B cell (primary cell): ENCODE results near the gene KPNA1. TPM values are rescaled to one million over a fixed set of nuclear protein-coding genes. Genes with fewer than 3 reads are reported as not detected.

Experiments used
- ATAC-seq: fragments of 200-7000 bp; cut with Tn5 transposase; one replicate; pipeline ENCODE4 v1.10.0; 2021; ENCODE audit warnings: low read depth, mild to moderate bottlenecking, moderate number of reproducible peaks, moderate library complexity
- CTCF ChIA-PET: fragments of 350-600 bp; sonication (Branson Sonifier 250); formaldehyde crosslinking; loops from one replicate; lab custom pipeline; 2021; ENCODE audit warnings: antibody characterized with exemption, inconsistent platforms; lab: Charles Lee
- POLR2A ChIA-PET: fragments of 350-600 bp; sonication (Branson Sonifier 250); formaldehyde crosslinking; loops from one replicate; lab custom pipeline; 2021; ENCODE audit warnings: antibody characterized with exemption; lab: Charles Lee
- DNase-seq: peaks from one replicate; pipeline ENCODE4 v3.0.0; 2013
- H2AFZ ChIP-seq: 2 replicates; pipeline ENCODE4 v1.6.1; 2012; ENCODE audit warnings: mild to moderate bottlenecking, low read depth, low read length; ENCODE audit not compliant: insufficient read depth, poor library complexity, severe bottlenecking
- H3K27ac ChIP-seq, 2 donors: 1 replicate in 1 of 2; 2 replicates in 1 of 2; pipeline ENCODE4 v1.5.1; 2012 to 2013; ENCODE audit warnings: low read length in 2 of 2, mild to moderate bottlenecking in 2 of 2, moderate library complexity in 1 of 2
- H3K27me3 ChIP-seq, 4 experiments: fragments of 200-600 bp in 1 of 4; sonication (generic) in 1 of 4; replicated peaks in 1 of 4; 1 replicate in 2 of 4; 2 replicates in 2 of 4; pipeline versions ENCODE4 v1.6.1 to v1.7.0; 2013 to 2016; ENCODE audit warnings: low read length in 3 of 4, mild to moderate bottlenecking in 2 of 4, mixed read lengths in 1 of 4, moderate library complexity in 1 of 4; ENCODE audit not compliant: insufficient read depth in 4 of 4, control insufficient read depth in 3 of 4; ENCODE audit errors: control extremely low read depth in 1 of 4
- H3K36me3 ChIP-seq, 2 experiments: replicated peaks in 1 of 2; 1 replicate in 1 of 2; 2 replicates in 1 of 2; pipeline versions ENCODE4 v1.6.1 to v1.7.1; 2013; ENCODE audit warnings: low read length in 1 of 2; ENCODE audit not compliant: insufficient read depth in 2 of 2, control insufficient read depth in 1 of 2; ENCODE audit errors: control extremely low read depth in 1 of 2, extremely low read depth in 1 of 2
- H3K4me1 ChIP-seq, 2 donors: fragments of 200-600 bp in 1 of 2; sonication (generic) in 1 of 2; 1 replicate in 1 of 2; 2 replicates in 1 of 2; pipeline versions ENCODE4 v1.5.1 to v1.6.1; 2013 to 2017; ENCODE audit warnings: low read length in 2 of 2; ENCODE audit not compliant: control insufficient read depth in 2 of 2, insufficient read depth in 2 of 2
- H3K4me2 ChIP-seq: replicated peaks from 2 replicates; pipeline ENCODE3; 2012; ENCODE audit warnings: mild to moderate bottlenecking, low read depth, low read length; ENCODE audit not compliant: poor library complexity, severe bottlenecking
- H3K4me3 ChIP-seq, 5 experiments: fragments of 200-600 bp in 1 of 5; sonication (generic) in 1 of 5; 1 replicate in 3 of 5; 2 replicates in 2 of 5; pipeline versions ENCODE4 v1.5.1 to v1.7.0; 2011 to 2016; ENCODE audit warnings: low read length in 4 of 5, mild to moderate bottlenecking in 4 of 5, low read depth in 2 of 5, control low read depth in 1 of 5, moderate library complexity in 1 of 5; ENCODE audit not compliant: insufficient read depth in 1 of 5; ENCODE audit errors: control extremely low read depth in 1 of 5, extremely low read depth in 1 of 5
- H3K79me2 ChIP-seq: fragments of 200-600 bp; sonication (generic); one replicate; pipeline ENCODE4 v1.6.0; 2016; ENCODE audit warnings: low read length; ENCODE audit not compliant: control insufficient read depth, insufficient read depth
- H3K9ac ChIP-seq: fragments of 200-600 bp; sonication (generic); 2 replicates; pipeline ENCODE4 v1.6.1; 2017; ENCODE audit warnings: mild to moderate bottlenecking, low read length, moderate library complexity
- H3K9me3 ChIP-seq, 3 donors: one replicate each; pipeline versions ENCODE4 v1.6.1 to v1.7.1; 2013; ENCODE audit warnings: low read length in 2 of 3; ENCODE audit not compliant: control insufficient read depth in 2 of 3, insufficient read depth in 1 of 3; ENCODE audit errors: control extremely low read depth in 1 of 3
- H4K20me1 ChIP-seq: 2 replicates; pipeline ENCODE4 v1.6.0; 2012; ENCODE audit warnings: mild to moderate bottlenecking, low read length; ENCODE audit not compliant: insufficient read depth, control insufficient read depth, poor library complexity, severe bottlenecking
- H3K27ac Mint-ChIP-seq: one replicate; pipeline ENCODE4 v1.8.0; 2021; ENCODE audit warnings: mixed read lengths
- H3K27me3 Mint-ChIP-seq: one replicate; pipeline ENCODE4 v1.8.0; 2021; ENCODE audit warnings: mixed read lengths
- H3K4me1 Mint-ChIP-seq: one replicate; pipeline ENCODE4 v1.8.0; 2021; ENCODE audit warnings: mixed read lengths
- H3K4me3 Mint-ChIP-seq: one replicate; pipeline ENCODE4 v1.8.0; 2021; ENCODE audit warnings: mixed read lengths
- H3K9me3 Mint-ChIP-seq: one replicate; pipeline ENCODE4 v1.8.0; 2022; ENCODE audit warnings: mixed read lengths; ENCODE audit not compliant: insufficient read depth
- CTCF ChIP-seq: fragments of 200-600 bp; IDR thresholded peaks from one replicate; pipeline ENCODE4 v1.8.0; 2022; ENCODE audit warnings: antibody characterized with exemption, mild to moderate bottlenecking
- EZH2 ChIP-seq: IDR thresholded peaks from 2 replicates; pipeline ENCODE4 v1.6.1; 2012; ENCODE audit warnings: borderline replicate concordance, low read depth, mild to moderate bottlenecking, moderate library complexity, low read length; ENCODE audit not compliant: insufficient read depth, poor library complexity, severe bottlenecking
- WGBS: methylation state at CpG from one replicate; pipeline ENCODE4 v1.1.5; 2013; ENCODE audit warnings: missing lambda C conversion rate; ENCODE audit not compliant: insufficient coverage; 5-methylcytosine and 5-hydroxymethylcytosine counted together
- intact Hi-C: fragments of 100-400 bp; cut with micrococcal nuclease; formaldehyde crosslinking; loops from one replicate; pipeline ENCODE4 v1.10.0; 2022
- polyA plus RNA-seq: library from polyadenylated mRNA; depleted of rRNA; stranded (reverse); fragments of >200 nt; gene quantifications from 2 replicates; pipeline ENCODE4 v1.2.3, GENCODE V29; 2012
- small RNA-seq: library from RNA; depleted of rRNA; stranded (forward); fragments of <200 nt; gene quantifications from one replicate; pipeline ENCODE3, GENCODE V24; 2012; ENCODE audit warnings: low replicate concordance, low read depth; ENCODE audit not compliant: insufficient read length
- total RNA-seq, 2 donors: library from RNA; stranded (reverse); fragments of 120-200 nt in 1 of 2; gene quantifications; 1 replicate in 1 of 2; 2 replicates in 1 of 2; pipeline versions ENCODE4 v1.2.3 to v1.2.4, GENCODE V29; 2013 to 2022

The KPNA1 gene
- total and polyA plus RNA-seq, 2 donors (not counting 1 experiment from before 2014, with no cell fraction given): 14.9 to 79.4 TPM

GRCh38 chr3:122374034-122374433 lies 140.7 kb downstream of the KPNA1 start:
- Histone ChIP-seq H3K27ac (no peak overlapping the region), H2AFZ (no peak overlapping the region), H3K79me2 (peaks cover 35% of the 10 kb centered on the region), H3K36me3 (peaks cover 3 to 12% of the 10 kb centered on the region in 2 experiments), H3K27me3 (no peaks in the 10 kb centered on the region), H3K4me1 (no peaks in the 10 kb centered on the region), H3K4me2 (no peak overlapping the region), H3K4me3 (no peak overlapping the region), H3K9ac (no peak overlapping the region), H4K20me1 (no peaks in the 10 kb centered on the region), H3K9me3 (no peaks in the 10 kb centered on the region)
- intact Hi-C loops: no loop called here
- ATAC-seq (no peak), DNase-seq (no peak)
- TF ChIP-seq EZH2 (no peak), CTCF (no peak)
- H3K27me3 Mint-ChIP-seq: no peaks in the 10 kb centered on the region
- H3K27ac Mint-ChIP-seq: no peak overlapping the region
- WGBS: no CpG with 5 or more reads among the region's 1 CpG
- H3K9me3 Mint-ChIP-seq: no peaks in the 10 kb centered on the region
- no peaks in the 10 kb centered on the region for H3K4me1 Mint-ChIP-seq
- ChIA-PET POLR2A (no interaction called here), CTCF (no interaction called here)
- H3K4me3 Mint-ChIP-seq: no peak overlapping the region

Small RNA genes within 50 kb of the gene (small RNA-seq; reads per million reads assigned to genes)
- gene AC083798.1: not detected
- gene AC096861.1: not detected

Other genes with a start within 250 kb of the KPNA1 start
- not detected in 2 replicates for gene CSTA, start 189.7 kb downstream of the KPNA1 start, total RNA-seq
- gene CSTA, start 189.7 kb downstream of the KPNA1 start, polyA plus RNA-seq: 1.0 and 1.3 TPM in 2 replicates
- gene MIX23, start 131.7 kb downstream of the KPNA1 start, total RNA-seq: 33.1 and 36.2 TPM in 2 replicates
- 9.2 and 17.4 TPM in 2 replicates for gene MIX23, start 131.7 kb downstream of the KPNA1 start, polyA plus RNA-seq
- gene FAM162A, start 130.8 kb downstream of the KPNA1 start, total RNA-seq: 13.9 and 17.5 TPM in 2 replicates
- gene FAM162A, start 130.8 kb downstream of the KPNA1 start, polyA plus RNA-seq: 10.9 and 12.9 TPM in 2 replicates
- gene WDR5B, start 98.9 kb downstream of the KPNA1 start, total RNA-seq: 11.6 and 12.3 TPM in 2 replicates
- 3.5 and 4.6 TPM in 2 replicates for gene WDR5B, start 98.9 kb downstream of the KPNA1 start, polyA plus RNA-seq
- 29.8 and 31.2 TPM in 2 replicates for gene PARP9, start 49.4 kb upstream of the KPNA1 start, total RNA-seq
- 19.6 and 19.7 TPM in 2 replicates for gene PARP9, start 49.4 kb upstream of the KPNA1 start, polyA plus RNA-seq
- gene DTX3L, start 49.4 kb upstream of the KPNA1 start, total RNA-seq: 41.1 and 44.0 TPM in 2 replicates
- 7.3 and 8.1 TPM in 2 replicates for gene DTX3L, start 49.4 kb upstream of the KPNA1 start, polyA plus RNA-seq
- gene PARP15, start 62.7 kb upstream of the KPNA1 start, total RNA-seq: 172 and 182 TPM in 2 replicates
- 307 and 489 TPM in 2 replicates for gene PARP15, start 62.7 kb upstream of the KPNA1 start, polyA plus RNA-seq
- gene PARP14, start 165.9 kb upstream of the KPNA1 start, total RNA-seq: 188 and 195 TPM in 2 replicates
- 113 and 125 TPM in 2 replicates for gene PARP14, start 165.9 kb upstream of the KPNA1 start, polyA plus RNA-seq